ENCODE results near the gene C5orf63.
"Not testable (repeated sequence)": the region's sequence is repeated elsewhere in the genome, so short reads cannot be mapped to it uniquely, and the experiment has no call there.

Gene C5orf63

DNA sequence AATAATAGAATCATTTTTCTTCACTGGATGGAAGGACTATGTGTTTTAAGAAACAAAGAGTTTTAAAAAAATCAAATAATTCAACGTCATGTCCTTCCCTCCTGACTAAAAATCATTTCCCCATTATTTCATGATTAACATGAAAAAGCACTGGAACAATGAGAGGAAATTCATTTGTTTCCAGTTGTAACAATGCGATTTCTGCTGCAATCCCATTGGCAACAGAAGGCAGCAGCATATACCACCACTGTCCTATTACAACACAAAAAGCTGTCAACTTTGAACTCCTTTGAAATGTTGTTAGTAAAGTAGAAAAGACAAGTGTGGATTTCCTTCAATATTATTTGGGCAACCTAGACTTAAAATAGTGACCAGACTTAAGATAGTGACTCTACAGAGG, 3.1 kb downstream of the C5orf63 start:
- no peak for DNase-seq

DNA sequence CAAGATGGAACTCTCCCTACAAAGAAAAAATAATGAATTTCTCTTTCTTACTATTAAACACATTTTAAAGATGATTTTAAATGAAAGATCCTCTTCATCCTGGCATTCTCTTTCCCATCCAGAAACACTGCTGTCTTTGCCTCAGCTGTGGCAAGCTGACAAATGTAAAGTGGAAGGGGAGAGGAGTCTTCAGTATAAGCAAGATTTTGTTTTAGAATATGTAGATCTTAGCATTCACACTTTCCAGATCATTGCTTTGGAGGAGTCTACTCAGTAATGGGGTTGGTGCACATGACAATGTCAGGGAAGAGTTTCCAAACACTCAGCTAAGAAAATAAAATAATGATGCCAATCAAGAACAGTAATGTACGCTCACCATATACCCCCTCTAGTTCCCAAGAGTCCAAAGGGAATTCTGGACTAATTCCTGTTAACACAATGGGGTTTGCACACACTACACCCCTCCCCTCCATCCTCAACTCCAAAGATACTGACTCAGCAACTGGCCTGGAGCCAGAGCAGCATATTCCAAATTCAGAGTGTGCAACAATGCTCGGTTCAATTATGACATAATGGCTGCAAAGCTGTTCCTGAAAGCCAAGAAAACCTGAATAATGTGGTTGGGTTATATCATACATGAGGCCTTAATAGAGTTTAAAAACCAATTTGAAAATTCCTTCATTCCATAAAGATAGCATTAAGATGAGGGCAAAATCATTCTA, 4.6 kb downstream of the C5orf63 start:
- DNase-seq: no peak

DNA sequence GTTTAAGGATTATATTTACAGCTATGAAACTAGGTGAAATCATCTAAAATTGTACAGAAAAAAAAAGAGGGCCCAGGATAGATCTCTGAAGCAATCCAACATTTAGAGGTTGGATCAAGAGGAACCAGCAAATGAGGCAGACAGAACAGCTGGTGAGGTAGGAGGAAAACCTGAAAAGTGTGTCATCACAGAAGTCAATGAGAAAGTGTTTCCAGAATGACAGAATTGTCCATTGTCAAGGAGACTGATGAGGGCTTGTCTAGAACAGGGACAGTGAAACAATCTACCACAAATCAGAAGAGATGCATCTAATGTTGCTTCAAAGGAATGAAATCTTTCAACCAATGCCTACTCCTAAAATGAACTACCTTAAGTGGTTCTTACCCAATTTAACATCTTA, 6.6 kb downstream of the C5orf63 start:
- DNase-seq: no peak

DNA sequence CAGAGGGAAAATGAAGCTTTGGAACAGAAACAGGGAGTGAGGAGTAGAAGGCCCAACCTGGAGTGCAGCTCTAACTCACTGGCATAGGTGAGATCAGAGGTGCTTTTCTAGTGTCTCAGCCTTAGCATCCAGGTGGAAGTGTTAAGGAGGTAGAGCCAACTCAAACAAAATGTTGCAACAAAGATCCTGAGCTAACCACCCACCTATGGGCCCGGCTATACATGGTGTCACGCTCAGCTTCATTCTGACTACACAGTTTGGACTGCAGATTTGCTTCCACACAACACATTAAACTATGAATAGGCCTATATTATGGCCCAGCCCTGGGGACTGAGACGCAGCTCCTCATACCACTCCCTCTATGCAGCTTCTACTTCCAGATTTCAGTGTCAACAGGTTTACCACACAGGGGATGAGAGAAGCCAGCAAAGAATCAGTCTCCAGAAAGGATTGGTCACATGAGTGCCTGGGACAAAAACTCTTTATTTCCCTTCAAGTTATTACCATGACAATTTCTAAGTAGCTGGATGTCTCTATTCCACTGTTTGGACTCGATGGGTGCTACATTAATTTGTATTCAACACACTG, 9.0 kb downstream of the C5orf63 start:
- DNase-seq: no peak

DNA sequence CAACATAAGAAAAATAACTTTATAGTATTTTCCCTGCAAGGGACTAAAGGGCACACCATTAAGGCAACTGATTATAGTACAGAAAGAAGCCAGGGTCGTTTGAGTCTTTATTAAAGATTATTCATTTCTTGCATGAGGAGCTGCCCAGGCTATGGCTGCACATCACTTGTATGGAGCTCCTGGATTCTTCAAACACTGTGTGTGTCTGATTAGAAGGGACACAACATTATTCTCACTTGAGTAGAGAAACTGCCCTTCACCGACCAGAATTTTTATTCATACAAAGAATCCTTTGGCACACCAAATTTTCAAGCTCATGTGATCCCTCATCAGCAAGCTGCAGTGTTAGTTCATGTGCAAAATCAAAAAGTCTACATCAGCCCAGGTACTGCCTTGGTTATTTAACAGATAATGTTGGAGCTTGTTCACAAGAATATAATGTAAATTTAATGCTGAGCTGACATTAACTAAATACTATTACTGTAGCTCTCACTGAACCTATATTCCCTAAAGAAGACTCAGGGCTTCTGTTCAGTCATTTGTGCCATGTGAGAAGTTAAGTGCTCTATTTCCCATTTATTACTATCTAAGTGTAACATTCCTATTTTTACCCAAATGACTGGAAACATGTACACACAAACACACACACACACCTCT, 9.9 kb downstream of the C5orf63 start:
- DNase-seq: no peak

DNA sequence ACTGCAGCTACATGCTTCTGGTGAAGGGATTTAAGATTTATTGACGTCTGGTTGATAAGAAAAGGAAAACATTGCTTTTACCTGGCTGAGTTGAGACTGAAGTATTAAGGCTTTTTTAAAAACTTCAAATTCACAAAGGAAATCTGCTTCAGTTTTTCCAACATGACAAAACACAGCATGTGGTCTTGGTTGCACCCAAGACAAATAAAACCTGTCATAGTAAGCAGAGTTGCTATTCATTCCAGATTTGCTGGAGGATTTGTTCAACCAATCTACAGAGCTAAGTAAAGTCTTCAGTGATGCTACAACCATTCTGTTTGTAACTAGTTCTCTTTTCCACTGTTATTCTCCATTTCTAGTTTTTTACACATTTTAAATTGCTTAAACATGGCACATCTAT, 11.3 kb downstream of the C5orf63 start:
- DNase-seq: no peak

DNA sequence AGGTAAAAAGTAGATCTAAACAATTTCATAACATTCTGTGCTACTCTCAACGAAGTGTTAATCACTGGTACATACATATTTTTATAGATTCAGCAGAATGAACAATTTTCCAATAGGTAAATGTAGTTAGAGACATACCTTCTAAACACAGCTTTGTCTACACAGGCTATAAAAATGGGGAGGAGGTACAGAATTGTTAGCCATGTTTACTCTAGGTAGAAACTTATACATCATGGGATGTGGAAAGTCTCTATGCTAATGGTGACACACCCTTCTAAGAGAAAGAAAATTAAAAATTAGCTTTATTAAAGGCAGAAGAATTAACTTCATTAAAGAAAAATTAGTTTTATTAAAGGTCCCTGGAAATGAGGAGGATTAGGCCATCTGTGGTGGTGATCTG, 11.8 kb downstream of the C5orf63 start:
- DNase-seq: no peak

DNA sequence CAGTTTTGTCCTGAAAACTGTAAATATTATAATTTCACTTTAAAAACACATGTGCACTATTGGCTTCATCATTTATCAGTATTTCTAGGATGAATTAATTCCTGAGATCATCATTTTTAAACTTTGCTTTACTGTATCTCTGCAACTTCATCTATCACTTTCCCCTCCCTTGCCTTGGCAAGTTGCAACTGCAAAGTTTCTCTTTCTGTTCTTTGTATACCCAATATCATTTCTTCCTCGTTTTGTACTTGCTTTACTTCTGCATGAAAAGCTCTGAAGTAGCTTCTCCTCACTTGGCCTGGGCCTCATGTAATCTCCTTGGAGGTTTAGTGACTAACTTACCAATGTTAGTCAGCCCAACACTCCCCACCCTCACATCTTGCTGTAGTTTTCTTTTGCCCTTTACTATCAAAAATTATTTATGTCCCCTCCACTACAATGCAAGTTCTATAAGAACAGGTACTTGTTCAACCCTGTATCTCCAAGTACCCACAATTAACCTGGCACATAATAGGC, 12.8 kb downstream of the C5orf63 start:
- no peak for DNase-seq

DNA sequence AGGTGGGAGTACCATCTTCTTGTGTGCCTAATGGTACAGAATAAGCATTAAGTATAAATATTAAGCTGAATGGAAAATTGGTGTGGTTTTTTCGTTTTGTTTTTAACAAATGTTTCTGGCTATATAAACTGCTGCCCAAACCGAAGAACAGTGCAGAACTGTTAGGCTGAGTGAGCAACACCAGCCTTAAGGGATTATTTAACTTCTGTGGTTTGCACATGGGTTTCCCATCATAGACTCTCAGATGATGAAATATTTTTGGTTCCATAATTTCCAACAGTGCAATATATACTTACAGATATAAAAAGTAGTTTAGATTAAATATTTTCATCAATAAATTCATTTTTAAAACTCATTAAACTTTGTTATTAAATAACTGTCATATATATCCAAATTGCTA, 16.4 kb downstream of the C5orf63 start:
- no peak for DNase-seq

DNA sequence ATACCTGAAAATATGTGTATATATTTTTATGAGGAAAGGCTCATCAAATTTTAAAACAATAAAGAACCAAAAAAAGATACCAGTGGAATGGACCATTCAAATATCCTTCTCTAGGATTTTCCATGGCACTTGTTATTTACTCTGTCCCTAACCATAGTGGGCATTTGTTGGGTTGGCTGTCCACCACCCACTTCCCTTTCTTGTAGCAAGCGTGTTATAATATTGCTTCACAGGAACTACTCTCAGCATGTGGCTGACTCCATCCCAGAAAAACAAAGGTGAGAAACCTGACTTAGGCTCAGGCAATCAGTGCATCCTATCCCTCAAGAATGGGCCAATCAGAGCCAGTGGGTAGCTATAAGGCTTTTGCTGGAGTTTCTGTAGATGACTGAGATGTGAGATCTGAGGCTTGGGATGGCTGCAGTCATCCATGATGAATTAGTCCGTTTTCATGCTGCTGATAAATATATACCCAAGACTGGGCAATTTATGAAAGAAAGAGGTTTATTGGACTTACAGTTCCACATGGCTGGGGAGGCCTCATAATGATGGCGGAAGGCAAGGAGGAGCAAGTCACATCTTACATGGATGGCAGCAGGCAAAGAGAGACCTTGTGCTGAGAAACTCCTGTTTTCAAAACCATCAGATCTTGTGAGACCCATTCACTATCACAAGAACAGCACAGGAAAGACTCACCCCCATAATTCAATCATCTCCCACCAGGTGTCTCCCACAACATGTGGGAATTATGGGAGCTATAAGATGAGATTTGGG, 17.2 kb downstream of the C5orf63 start:
- DNase-seq: no peak

DNA sequence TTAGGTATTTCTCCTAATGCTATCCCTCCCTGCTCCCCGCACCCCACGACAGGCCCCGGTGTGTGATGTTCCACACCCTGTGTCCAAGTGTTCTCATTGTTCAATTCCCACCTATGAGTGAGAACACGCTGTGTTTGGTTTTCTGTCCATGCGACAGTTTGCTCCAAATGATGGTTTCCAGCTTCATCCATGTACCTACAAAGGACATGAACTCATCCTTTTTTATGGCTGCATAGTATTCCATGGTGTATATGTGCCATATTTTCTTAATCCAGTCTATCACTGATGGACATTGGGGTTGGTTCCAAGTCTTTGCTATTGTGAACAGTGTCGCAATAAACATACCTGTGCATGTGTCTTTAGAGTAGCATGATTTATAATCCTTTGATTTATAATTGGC, 19.8 kb downstream of the C5orf63 start:
- not testable (repeated sequence) for DNase-seq

DNA sequence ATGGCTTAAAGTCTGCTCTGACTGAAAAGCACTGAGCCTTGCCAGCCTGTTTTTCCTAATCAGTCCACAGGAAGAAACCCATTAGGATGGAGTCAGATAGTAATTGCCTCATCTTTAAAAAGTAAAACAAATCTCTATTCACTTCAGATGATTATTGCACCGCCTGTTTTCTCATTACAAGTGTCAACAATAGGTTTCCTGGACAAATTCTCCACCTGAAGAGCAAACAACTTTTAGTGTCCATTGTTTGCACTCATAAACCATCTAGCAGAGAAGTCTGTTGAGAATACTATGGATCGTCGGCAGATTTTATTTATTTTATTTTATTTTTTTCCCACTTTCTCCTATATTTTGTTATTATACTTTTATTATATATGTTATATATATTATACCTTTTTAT, 20.3 kb downstream of the C5orf63 start:
- DNase-seq: no peak

DNA sequence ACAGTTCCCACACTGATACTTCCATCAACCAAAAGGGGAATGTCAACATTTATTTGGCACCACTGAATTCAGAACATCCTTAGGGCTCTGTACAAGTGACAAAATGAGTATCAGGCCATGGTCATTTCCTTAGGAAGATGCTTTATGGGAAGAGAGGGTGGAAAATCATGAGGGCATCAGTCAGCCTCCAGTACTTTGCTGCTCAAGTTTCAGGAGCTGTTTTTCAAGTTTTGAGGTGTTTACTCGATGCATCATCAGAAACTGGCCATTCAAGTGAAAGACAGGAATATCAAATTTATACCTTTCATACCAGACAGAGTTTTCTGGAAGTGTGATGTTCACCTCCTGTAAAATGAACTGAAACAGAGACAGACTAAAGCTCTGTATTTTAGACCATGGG, 21.7 kb downstream of the C5orf63 start:
- no peak for DNase-seq

DNA sequence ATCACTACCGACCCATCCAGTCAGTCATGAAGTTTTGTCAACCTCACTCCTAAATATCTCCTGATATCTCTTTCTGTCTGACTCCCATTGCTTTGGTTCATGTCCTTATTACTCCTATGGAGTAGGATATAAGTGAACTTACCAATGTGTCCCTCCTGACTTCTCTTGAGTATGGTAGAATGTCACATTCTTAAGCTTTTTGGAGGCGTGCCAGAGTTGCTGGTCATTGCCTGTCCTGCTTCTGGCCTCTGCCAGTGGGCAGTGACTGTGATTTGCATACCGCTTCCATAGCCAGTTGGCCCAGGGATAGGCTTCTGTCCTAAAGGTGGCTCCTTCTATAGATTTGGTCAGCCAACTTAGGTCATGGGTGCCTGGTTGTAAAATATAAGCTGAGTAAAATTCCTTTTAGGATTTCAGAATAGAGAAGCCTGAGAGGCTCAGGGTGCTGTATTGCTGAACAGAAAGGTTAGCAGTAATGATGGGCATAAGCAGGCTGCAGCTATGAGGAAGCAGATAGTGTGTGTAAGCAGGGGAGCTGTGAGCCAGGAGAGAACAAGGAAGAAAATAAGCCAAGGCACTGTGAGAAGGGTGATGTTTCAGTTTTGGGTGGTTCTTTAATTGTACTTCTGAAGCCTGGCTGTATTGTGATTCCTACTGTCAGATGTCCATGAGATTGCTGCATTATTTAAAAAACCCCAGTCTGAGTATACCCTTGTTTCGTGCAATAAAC, 26.8 kb downstream of the C5orf63 start:
- no peak for DNase-seq

DNA sequence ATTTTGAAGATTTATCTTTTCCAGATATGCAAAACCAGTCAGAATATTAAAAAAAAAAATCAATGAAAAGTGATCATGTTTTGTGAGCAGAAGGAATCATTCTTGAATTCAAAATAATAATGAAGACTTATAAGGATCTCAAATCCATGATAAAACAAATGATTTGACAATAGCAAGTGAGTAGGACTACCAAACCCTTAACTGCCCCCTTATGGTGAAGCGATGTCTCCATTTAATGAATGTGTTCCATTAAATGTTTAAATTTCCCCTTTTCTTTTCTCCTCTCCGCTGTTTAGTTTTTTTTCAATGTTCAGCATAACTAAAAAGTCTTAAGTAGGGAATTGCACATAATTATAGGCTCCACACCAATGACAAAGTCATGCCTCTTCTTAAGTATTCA, 30.7 kb downstream of the C5orf63 start:
- DNase-seq: no peak

DNA sequence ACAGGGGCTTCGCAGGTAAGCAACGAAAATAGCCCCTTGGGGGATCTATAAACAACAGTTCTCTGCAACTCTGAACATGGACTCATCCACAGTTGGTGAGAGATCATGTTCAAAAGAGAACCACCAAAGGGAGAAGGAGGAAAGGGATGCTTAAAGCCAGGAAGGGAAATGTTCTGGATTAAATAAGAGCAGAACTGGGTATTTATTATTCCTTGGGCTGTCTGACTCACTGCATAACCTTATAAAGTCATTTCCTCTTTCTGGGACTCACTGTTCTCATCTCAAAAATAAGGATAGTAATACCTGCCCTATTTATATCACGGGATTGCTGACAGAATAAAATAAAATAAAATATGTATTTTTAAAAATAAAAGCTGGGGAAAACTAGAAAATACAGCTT, 31.7 kb downstream of the C5orf63 start:
- DNase-seq: no peak

DNA sequence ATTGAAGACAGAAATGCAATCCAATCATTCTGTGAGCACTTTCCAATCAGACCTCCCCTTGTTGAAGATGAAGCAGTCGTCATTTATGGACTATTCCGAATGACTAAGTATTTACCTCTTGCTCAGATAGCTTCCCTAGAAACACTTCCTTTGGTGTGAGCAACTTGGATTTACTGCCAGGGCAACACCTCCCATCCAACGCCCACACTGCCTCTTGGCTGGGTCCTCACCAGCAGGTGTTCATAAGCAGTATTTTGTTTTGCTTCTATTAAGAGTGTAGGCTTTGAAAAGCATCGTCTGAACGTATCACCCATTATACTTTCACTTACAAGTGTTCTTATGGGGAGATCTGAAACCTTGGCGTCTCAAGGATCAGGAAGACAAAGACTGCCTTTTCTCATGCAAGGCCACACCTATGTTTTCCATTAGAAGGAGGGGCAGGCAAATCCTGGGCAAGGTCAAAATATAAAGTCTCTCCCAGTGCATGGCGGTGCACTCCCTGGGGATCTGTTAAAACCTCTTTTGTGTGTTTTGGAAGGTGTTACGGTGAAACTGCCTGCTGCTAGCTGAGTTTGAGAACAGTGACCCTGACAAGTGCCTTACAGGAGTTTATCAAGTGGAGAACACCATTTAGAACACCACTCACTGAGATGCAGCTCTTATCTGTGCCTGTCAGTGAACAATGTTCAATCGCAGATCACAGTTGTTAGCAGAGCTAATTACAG, 32.3 kb downstream of the C5orf63 start:
- DNase-seq: no peak

DNA sequence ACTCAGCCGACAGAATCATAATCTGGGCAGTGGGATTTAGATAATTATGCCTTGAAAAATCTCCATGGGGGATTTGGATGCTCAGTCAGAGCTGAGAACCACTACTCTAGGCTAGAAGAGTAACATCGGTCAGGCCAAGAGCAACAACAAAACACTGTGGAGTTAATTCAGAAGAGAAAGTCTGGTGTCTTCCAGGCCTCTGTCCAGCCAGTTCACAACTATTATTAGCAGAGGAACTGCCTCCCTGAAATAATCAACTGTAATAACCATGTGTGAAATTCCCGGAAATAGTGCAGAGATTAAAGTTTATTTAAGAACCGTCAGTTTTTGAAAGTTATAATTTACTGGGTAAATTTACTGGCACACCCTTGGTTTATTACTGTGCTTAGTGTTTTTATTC, 34.8 kb downstream of the C5orf63 start:
- no peak for DNase-seq

DNA sequence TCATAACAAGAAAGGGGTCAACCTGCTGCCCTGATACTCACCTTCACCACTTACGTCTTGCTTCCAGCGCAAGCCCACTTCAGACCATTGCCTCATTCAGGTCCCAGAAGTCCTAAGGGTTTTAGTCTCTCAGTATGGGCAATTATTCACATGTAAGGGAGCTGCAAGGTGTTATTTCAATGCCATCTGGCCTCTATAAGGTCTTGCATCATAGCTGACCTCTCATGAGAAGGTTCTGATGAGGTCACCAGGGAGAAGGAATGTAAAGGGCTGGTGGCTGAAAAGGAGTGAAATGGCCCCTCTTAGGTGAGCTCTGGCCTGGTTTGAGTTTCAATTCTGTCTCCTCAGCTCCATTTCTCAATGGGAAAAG, 41.5 kb downstream of the C5orf63 start:
- no peak for DNase-seq

DNA sequence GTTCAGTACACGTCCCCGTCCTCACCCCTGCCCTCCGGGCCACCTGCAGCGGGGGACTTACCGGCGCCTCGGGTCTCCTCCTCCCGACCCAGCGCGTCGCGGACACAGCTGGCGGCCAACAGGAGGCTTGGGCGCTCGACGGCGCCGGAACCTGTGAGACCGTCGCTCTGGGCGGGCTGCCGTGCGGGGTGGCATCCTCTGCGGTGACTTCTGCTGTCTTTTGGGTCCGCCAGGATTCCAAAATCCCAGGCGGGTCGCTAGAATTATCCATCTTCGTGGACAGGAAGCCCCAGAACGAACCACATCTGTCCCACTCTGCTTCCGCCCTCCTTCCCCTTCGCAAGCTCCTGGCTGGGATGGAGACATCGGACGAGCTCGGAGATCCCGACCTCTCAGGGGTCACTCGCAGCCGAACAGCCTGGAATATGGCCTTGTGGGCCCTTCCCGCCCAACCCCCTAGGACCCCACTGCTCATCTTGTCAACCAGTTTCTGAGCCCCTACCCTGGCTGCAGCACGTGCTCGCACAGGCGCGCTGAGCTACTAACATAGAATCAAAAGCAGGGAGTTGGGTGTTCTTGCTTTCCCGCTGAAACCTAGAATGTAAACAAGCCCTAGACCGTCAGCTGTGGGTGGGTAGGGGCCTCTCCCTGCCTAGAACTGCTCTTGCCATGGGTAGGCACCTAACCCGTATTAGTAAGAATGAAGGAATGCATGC, 42.0 kb downstream of the C5orf63 start:
- DNase-seq: peak; percentile 53

Data from RPMI8226 (cell line).